ENCODE data around the gene EIF2A. TPM values are rescaled to one million over a fixed set of nuclear protein-coding genes. Genes with fewer than 3 reads are reported as not detected.

The EIF2A gene
- total RNA-seq, 1 experiment from 2014 or later = 74.1 TPM

- Mint-ChIP-seq H3K27me3 (ENCODE audit: low read depth) (no peaks in the 10 kb centered on the region), H3K4me3 (no peak overlapping the region), H3K9me3 (peaks cover 18 to 32% of the 10 kb centered on the region in 2 experiments), H3K27ac (no peak overlapping the region), H3K36me3 (ENCODE audit: insufficient read depth in 1 of 3, low read depth in 3 of 3) (peaks cover 11 to 25% (median 17%) of the 10 kb centered on the region in 3 experiments), H3K4me1 (peaks cover 0 to 5% of the 10 kb centered on the region in 2 experiments; a peak in 2 of 4 replicates)
- Histone ChIP-seq H4K5ac (ENCODE audit: insufficient read length, low read depth, low read length) (no peak overlapping the region), H3K23me2 (ENCODE audit: insufficient read length, low read depth, low read length, poor library complexity, severe bottlenecking) (no peaks in the 10 kb centered on the region), H3K9me3 (ENCODE audit: control insufficient read depth, low read depth, low read length) (no peaks in the 10 kb centered on the region), H2BK15ac (ENCODE audit: low read depth, low read length) (no peak overlapping the region), H3K9ac (ENCODE audit: extremely low read depth, insufficient read length, low read length) (no peak overlapping the region), H3K27me3 (ENCODE audit: insufficient read depth, low read length) (no peaks in the 10 kb centered on the region), H4K20me1 (ENCODE audit: control insufficient read depth, insufficient read depth, insufficient read length) (no peaks in the 10 kb centered on the region), H2AK5ac (ENCODE audit: insufficient read length, low read length) (no peak overlapping the region), H3T11ph (ENCODE audit: low read length) (no peak overlapping the region), H2BK5ac (ENCODE audit: insufficient read length, low read length) (no peak overlapping the region), H3K27ac (ENCODE audit: insufficient read length, low read depth, low read length) (no peak overlapping the region), H3K18ac (ENCODE audit: insufficient read length, low read depth, low read length) (no peak overlapping the region), H3K56ac (ENCODE audit: insufficient read length, low read depth, low read length) (no peak overlapping the region), H4K8ac (replicated peaks; ENCODE audit: insufficient read length, low read depth, low read length) (no peak overlapping the region), H3K23ac (ENCODE audit: insufficient read length, low read depth, low read length) (no peak overlapping the region), H3K4ac (ENCODE audit: low read depth, low read length) (no peak overlapping the region), H3K14ac (ENCODE audit: insufficient read depth, low read length) (no peak overlapping the region), H2BK12ac (ENCODE audit: insufficient read length, low read depth, low read length) (no peak overlapping the region), H2BK20ac (ENCODE audit: low read depth, low read length, poor library complexity, severe bottlenecking) (no peak overlapping the region), H3K4me2 (ENCODE audit: insufficient read depth, insufficient read length, low read length) (no peak overlapping the region), H4K91ac (ENCODE audit: insufficient read length, low read depth, low read length) (no peak overlapping the region), H3K79me1 (ENCODE audit: insufficient read depth, low read depth, low read length, poor library complexity, severe bottlenecking) (no peaks in the 10 kb centered on the region), H3K79me2 (ENCODE audit: insufficient read depth, low read length) (no peaks in the 10 kb centered on the region), H3K4me1 (ENCODE audit: insufficient read depth, low read length) (no peaks in the 10 kb centered on the region), H2BK120ac (ENCODE audit: low read depth, low read length, poor library complexity, severe bottlenecking) (no peak overlapping the region), H2AFZ (ENCODE audit: low read length) (no peak overlapping the region)
- WGBS (ENCODE audit: extremely low coverage, insufficient read length, low lambda C conversion rate) = no CpG with 5 or more reads among the region's 3 CpGs
- no peak for DNase-seq
- no peak for TF ChIP-seq CTCF (conservative IDR thresholded peaks at IDR 0.05)
Measured at GRCh38 chr3:150519026-150519425, 27.6 kb upstream of the EIF2A start.

Data from H9 (cell line).